HG03025 (cell line): ENCODE results near the gene C21orf58.

Experiments
- ATAC-seq: cut with Tn5 transposase; IDR thresholded peaks from one replicate; pipeline ENCODE4 v1.9.1; 2021; ENCODE audit warnings: mild to moderate bottlenecking, moderate library complexity; ENCODE audit not compliant: unreplicated experiment, low FRiP score

C21orf58 gene

GRCh38 chr21:46354518-46354917, 30.8 kb upstream of the C21orf58 start:
- ATAC-seq: no peak

- no peak for ATAC-seq
Observed at GRCh38 chr21:46354046-46354445, 30.4 kb upstream of the C21orf58 start.

GRCh38 chr21:46352913-46353312, 29.2 kb upstream of the C21orf58 start:
- ATAC-seq: no peak

GRCh38 chr21:46352164-46352515, 28.5 kb upstream of the C21orf58 start:
- ATAC-seq: no peak

- no peak for ATAC-seq
Observed at GRCh38 chr21:46351476-46352163, 27.9 kb upstream of the C21orf58 start.

- ATAC-seq: no peak
Observed at GRCh38 chr21:46350981-46351380, 27.3 kb upstream of the C21orf58 start.

GRCh38 chr21:46350571-46350970, 26.9 kb upstream of the C21orf58 start:
- ATAC-seq: no peak

- no peak for ATAC-seq
Observed at GRCh38 chr21:46349134-46349760, 25.6 kb upstream of the C21orf58 start.

- no peak for ATAC-seq
Observed at GRCh38 chr21:46347791-46348381, 24.2 kb upstream of the C21orf58 start.

- ATAC-seq: no peak
Observed at GRCh38 chr21:46347203-46347550, 23.5 kb upstream of the C21orf58 start.

DNA sequence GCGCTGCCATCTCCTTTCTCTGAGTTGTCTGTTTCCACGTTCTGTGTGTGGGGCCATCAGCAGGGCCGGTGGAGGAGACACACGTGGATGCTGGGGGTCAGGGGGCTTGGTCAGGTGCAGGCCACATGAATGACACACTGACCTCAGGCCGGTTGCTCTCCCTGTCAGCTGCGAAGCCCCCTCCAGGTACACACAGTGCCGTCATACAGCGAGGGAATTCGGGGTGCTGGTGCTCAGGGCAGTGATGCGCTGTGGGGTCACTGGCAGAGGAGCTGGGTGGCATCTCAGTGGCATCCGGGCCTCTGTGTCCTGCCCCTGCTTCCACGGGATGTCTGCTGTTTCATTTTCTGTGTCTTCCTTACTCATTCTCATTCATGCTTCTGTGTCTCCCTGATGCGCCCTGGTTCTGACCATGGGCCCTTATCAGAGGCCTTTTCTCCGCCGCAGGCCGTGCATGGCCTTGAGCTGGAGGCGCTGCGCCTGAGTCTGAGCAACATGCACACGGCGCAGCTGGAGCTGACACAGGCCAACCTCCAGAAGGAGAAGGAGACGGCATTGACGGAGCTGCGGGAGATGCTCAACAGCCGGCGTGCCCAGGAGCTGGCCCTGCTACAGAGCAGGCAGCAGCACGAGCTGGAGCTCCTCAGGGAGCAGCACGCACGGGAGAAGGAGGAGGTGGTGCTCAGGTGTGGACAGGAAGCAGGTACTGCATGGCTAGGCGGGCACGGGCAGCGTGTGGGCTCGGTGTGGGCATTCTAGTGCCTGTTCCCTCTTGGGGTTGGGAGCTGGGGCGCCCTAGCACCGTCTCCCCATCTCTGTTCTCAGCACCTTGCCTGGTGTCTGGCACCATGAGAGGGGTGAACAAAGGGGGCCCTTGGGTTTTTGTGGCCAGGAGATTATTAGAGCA, 22.9 kb upstream of the C21orf58 start:
- ATAC-seq: no peak

DNA sequence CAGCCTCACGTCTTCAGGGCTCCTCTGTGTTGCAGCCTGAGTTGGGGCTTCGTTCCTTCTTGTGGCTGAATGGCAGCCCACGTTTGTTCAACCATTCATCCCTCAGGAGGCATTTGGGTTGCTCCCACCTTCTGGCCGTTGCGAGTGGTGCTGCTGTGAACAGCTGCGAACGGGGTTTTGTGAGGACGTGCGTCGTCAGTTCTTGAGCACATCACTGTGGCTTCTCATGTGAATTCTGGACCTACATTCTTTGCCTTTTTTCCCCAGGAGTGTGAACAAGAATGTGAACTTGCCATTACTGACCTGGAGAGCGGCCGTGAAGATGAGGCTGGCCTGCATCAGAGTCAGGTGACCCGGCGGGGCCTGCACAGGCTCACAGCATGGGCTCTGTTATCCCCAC, 22.2 kb upstream of the C21orf58 start:
- ATAC-seq: no peak

DNA sequence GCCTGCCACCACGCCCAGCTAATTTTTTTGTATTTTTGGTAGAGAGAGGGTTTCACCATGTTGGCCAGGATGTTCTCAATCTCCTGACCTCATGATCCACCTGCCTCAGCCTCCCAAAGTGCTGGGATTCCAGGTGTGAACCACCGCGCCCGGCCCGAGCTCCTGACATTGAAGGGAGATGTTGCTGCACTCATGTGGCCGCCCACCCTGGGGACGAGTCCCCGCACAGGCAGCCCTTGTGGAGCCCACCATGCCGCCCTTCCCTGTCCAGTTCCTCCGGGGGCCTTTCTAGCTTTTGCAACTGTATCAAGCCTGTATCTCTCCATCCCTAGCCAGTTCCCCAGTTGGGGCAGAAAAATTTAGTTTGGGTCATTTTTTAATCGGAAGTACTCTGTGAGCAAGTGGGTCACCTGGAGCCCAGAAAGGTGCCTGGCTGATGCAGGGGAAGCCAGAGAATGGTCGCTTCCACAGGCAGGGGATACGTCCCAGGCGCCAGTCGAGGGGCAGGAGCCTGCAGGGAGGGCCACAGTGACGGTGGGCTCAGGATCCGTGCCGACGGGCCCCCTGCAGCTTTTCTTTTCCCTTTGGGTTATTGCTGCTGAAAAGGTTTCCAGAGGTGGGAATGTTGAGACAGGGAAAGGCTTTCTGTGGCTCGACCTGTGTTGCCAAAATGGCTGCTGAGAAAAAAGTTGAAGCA, 20.7 kb upstream of the C21orf58 start:
- no peak for ATAC-seq

DNA sequence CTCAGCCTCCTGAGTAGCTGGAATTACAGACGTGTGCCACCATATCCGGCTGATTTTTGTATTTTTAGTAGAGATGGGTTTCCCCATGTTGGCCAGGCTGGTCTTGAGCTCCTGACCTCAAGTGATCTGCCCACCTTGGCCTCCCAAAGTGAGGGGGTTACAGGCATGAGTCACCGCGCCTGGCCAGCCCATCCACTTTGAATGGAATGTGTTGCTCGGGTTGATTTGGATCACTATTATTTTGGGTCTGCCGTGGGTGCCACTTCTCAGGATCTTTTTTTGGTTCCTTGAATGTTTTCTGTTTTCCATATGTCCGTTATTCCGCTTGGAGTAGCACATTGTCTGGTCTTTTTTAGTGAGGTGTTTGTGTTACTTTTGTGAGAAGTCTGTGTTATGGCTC, 17.3 kb upstream of the C21orf58 start:
- no peak for ATAC-seq

DNA sequence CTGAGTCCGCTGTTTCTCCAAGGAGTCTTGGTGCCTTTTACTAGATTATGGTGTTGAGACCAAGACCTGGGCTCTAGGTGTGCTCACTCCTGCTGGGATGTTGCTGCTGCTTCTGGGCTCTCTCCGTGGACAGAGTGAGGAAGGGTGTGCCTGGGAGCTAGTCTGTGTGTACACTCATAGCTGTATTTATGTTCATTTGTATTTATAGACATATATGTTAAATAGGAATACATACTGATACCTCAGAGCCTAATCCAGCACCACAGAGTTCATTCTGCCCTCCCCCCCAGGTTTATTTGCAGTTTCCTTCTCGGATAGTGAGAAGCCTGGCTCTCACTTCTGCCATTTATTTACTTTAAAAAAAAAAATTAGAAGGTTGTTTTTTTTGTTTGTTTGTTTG, 12.9 kb upstream of the C21orf58 start:
- no peak for ATAC-seq

- ATAC-seq: no peak
Observed at GRCh38 chr21:46334351-46335140, 10.9 kb upstream of the C21orf58 start.

- ATAC-seq: no peak
Observed at GRCh38 chr21:46329796-46330195, 6.1 kb upstream of the C21orf58 start.

DNA sequence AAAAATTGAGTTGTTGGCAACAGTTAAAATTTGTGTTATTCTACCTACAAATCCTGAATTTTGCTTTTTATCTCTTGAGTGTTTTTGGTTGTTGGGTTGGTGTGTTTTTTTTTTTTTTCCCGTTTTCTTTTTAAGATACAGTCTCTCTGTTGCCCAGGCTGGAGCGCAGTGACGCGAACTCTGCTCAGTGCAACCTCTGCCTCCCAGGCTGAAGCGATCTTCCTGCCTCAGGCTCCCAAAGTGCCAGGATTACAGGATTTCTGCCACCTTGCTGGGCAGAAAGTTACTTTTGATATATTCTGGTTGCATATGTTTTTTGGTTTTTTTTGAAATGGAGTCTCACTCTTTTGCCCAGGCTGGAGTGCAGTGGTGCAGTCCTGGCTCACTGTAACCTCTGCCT, 4.5 kb upstream of the C21orf58 start:
- no peak for ATAC-seq

GRCh38 chr21:46327711-46328110, 4.0 kb upstream of the C21orf58 start:
- ATAC-seq: no peak
